Forelimb muscle (tissue), 1 donor: Measurements from ENCODE around the gene IQGAP1. TPM values are rescaled to one million over a fixed set of nuclear protein-coding genes. Genes with fewer than 3 reads are reported as not detected.
"Not testable (repeated sequence)": the region's sequence is repeated elsewhere in the genome, so short reads cannot be mapped to it uniquely, and the experiment has no call there.

Experiments used
- DNase-seq: peaks from one replicate; pipeline ENCODE4 v3.0.0-alpha.2; 2013; ENCODE audit warnings: low read depth
- polyA plus RNA-seq: library from polyadenylated mRNA; unstranded; fragments of 120-200 nt; gene quantifications from one replicate; pipeline ENCODE4 v1.2.1, GENCODE V29; 2013; ENCODE audit not compliant: insufficient read length

The IQGAP1 gene
- polyA plus RNA-seq, 1 donor: 66.5 TPM

DNA sequence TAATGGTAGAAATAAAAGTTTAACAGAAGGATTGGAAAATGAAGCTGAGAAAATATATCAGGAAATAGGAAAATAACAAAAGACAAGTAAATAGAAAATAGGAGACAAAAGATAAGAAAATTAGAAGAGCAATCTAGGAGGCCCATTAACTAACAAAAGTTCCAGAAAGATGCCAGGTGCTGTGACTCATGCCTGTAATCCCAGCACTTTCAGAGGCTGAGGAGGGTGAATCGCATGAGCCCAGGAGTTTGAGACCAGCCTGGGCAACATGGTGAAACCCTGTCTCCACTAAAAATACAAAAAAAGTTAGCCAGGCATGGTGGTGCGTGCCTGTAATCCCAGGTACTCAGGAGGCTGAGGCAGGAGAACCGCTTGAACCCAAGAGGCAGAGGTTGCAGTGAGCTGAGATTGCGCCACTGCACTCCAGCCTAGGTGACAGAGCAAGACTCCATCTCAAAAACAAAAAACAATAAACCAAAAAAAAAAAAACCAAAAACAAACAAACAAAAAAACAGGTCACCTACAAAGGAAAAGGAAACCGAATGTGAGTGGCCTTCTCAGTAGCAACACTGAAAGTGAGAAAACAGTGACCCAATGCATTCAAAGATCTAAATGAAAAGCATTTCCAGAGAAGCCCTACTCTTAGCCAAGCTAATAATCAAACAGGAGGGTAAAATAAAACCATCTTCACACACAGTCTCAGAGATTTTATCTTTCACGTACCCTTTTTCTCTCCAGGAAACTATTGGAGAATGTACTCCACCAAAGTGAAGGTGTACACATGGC lies 136.2 kb downstream of the IQGAP1 start:
- not testable (repeated sequence) for DNase-seq

DNA sequence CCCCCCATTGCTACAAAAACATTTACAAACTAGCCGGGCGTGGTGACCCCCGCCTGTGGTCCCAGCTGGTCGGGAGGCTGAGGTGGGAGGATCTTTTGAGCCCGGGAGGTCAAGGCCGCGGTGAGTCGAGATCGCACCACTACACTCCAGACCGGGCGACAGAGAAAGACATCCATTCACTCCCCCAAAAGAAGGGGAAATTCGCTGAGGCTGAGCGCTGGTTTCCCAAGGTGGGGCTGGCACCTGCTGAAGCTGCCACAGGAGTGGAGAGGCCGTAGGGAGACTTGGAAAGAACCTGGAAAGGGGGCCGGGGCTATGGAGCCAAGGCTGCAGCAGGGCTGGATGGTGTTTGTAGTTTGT lies 140.9 kb downstream of the IQGAP1 start:
- no peak for DNase-seq

DNA sequence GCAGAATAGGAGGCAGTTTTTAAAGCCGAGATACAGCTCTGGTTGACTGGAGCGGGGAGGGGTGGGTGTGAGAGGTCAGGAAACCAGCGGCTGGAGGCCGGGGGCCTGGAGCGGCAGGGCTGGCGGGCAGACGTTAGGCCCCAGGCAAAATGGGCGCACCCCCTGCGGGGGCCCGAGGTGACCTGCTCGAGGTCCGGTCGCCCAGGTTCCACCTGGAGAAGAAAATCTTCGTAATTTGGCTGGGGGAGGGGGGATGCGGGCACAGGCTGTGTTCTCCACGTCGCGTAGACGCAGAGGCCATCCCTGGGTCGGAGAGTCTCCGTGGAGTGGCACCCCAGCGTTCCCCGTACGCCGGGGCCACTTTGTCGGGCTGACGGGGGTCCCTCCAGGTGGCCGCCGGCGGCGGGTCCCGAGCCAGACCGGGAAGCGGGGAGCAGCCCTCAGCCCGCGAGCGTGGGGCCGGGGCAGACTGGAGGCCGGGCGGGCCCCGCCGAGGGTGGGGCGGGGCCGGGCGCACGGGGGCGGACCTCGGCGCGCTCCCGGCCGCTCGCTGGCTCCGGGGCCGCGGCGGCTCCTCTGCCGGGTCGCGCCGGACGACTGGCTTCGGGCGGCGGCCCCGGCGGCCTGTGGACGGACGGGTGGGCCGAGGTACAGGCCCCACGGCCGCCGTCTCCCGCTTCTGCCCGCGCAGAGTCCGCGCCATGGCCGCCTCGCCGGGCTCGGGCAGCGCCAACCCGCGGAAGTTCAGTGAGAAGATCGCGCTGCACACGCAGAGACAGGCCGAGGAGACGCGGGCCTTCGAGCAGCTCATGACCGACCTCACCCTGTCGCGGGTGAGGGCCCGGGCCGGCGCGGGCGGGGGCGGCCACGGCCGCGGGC lies 141.6 kb downstream of the IQGAP1 start, which contains the start of gene CRTC3:
Gene CRTC3 (plus strand): TSS at position 553 of the 879 bp plus-strand sequence. CDS start 149 bp downstream, at position 702.
- DNase-seq: no peak

DNA sequence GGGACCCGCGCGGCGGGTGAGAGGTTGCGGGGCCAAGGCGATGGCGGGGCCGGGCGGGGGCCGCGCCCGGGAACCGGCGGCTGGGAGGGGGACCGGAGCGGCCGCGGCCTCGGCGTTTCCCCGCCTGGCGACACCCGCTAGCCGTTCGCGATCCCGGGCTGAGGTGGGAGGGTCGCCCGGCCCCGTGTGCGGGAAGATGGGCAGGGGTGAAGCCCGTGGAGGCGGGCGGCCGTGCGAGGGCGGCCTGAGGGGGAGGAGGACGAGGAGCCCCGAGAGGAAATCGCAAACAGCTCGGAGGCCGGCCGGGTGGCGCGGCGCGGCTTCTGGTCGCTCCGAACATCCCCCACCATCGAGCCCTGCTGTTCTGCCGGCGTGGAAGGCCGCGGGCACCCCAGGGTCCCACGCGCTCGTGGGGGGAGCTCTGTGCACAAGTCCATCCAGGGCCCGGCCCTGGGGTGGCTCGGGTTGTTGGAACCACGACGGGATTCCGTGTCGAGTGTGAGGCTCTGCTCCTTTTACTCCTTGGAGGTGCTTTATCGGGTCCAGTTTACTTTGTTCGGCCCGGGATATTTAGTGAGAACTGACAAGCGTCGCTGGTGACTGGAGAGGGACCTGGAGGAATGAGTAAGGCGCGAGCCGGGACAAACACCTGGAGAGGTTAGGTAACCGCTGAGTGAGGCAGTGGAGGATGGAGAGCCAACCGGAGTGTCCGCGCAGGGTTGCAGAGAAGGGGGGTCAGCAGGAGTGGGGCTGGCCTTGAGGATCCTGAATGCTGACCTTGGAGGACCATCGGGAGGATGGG lies 142.4 kb downstream of the IQGAP1 start:
- DNase-seq: no peak

DNA sequence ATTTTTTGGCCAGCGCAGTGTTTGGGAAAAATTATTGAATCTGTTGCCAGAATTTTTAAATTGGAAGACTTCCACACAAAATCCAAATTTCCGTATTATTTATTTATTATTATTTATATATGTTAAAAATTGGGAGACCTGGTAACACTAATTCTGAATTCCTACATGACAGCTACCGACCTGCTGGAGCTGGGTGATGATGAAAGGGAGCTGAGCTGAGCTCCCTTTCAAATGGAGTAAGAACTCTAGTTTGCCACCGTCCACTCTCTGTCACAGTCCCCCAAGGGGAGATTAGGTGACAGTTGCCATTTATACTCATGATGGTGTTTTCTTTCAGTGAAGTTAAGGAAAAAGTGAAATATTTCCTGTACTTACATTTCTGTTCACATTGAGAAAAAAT lies 143.1 kb downstream of the IQGAP1 start:
- no peak for DNase-seq

DNA sequence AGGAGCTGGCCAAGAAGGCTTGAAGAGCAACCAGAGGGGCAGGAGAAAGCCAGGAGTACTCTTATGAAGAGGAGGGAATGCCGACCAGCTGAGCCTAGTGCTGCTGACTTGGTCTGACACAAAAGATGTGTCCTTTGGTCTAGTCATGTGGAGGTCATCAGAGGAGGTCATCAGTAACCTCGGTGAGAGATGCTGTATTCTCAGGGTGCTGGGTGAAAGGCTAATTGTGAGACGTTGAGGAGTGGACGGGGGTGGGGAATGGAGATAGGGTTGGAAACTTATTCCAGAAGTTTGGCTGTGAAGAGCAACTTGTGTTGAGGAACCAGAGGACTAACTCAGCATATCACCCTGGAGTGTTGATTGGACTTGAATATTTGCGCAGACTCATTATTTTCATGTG lies 147.2 kb downstream of the IQGAP1 start:
- no peak for DNase-seq

DNA sequence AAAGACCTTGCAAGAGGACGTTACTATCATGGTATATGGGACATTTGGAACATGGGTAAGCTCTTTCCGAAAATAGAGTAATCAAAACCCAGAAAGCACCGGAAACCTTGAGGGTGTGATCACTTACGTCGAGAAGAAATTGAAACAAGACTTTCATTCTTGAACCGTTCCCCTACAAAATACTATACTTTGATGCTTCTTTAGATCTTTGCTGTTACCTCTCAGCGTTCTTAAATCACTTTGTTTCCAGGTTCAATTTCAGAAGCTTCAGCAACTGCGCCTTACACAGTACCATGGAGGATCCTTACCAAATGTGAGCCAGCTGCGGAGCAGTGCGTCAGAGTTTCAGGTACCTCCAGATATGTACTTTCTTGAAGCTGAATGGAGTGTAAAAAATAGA lies 151.7 kb downstream of the IQGAP1 start:
- DNase-seq: no peak

DNA sequence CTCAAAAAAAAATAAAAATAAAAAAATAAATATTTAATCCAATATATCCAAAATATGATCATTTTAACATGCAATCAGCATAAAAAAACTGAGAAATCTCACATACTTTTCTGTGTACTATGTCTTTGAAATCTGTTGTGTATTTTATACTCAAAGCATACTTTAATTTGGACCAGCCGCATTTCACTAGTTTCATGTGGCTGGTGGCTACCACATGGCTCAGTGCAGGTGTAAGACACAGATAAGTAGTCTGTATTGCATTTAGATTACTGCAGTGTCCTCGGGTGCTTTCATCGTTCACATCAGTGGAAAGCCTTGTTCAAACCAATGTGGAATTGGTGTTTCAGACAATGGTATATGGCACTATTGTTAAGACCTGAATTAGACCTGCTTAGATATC lies 152.7 kb downstream of the IQGAP1 start:
- no peak for DNase-seq

DNA sequence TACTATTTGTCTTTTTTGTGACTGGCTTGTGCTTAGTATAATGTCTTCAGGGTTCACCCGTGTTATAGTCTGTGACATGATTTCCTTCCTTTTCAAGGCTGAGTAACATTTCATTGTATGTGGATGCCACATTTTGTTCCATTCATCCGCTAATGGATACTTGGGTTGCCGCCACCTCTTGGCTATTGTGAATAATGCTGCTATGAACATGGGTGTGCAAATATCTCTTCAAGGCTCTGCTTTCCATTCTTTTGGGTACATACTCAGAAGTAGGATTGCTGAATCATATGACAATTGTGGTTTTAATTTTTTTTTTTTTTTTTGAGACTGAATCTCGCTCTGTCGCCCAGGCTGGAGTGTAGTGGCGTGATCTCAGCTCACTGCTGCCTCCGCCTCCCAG lies 157.1 kb downstream of the IQGAP1 start:
- no peak for DNase-seq

DNA sequence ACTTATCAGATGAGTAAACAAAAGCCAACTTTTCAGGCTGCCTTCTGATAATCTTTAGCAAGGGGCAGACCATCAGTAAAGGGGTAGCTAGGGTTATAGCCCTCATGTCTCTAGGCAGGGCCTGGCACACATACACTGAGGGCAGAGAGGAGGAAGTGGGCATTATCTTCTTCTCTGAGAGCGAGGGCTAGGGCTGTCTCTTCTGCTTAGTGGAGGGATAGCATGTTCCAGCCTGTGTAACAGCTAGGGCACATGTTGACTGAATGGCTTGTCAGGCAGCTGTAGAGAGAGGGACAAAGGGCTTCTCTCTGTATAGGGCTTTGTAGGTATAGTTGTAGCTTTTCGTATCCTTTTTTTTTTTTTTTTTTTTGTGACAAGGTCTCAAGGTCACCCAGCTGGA lies 159.5 kb downstream of the IQGAP1 start:
- DNase-seq: no peak

DNA sequence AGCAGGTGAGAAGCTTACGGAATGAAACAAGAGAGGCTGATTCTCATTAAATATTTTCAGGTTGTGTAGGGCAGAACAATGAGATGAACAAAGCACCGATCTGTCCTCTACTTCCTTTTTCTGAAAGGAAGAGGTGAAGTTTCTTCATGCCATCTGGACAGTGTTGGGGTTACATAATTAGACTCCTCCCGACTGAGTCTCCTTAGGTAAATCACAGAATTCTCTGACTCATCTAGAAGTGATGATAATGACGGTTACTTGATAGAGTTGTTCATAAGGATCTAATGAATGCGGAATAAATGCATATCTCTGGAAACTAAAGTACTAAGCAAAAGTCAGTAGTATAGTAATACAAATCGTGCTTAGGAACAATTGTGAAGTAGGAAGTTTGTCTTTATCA lies 162.9 kb downstream of the IQGAP1 start:
- DNase-seq: no peak

Other genes starting within 250 kb of the IQGAP1 start
- 7.4 TPM for gene SEMA4B, start 186.9 kb upstream of the IQGAP1 start, polyA plus RNA-seq
- 20.7 TPM for gene CIB1, start 154.3 kb upstream of the IQGAP1 start, polyA plus RNA-seq
- 2.4 TPM for gene GDPGP1, start 154.0 kb upstream of the IQGAP1 start, polyA plus RNA-seq
- gene TTLL13, start 138.7 kb upstream of the IQGAP1 start, polyA plus RNA-seq: 0.20 TPM
- gene NGRN, start 122.6 kb upstream of the IQGAP1 start, polyA plus RNA-seq: 105 TPM
- gene ZNF774, start 36.0 kb upstream of the IQGAP1 start, polyA plus RNA-seq: 2.9 TPM
- gene CRTC3, start 141.7 kb downstream of the IQGAP1 start, polyA plus RNA-seq: 21.9 TPM